HG03066 (cell line): ENCODE results near the gene PSMD14.

Source experiments
- ATAC-seq: cut with Tn5 transposase; IDR thresholded peaks from one replicate; pipeline ENCODE4 v1.9.1; 2021; ENCODE audit warnings: low read depth; ENCODE audit not compliant: unreplicated experiment

PSMD14 gene

GRCh38 chr2:161434118-161434517 lies 125.9 kb downstream of the PSMD14 start:
- ATAC-seq, result no peak

DNA sequence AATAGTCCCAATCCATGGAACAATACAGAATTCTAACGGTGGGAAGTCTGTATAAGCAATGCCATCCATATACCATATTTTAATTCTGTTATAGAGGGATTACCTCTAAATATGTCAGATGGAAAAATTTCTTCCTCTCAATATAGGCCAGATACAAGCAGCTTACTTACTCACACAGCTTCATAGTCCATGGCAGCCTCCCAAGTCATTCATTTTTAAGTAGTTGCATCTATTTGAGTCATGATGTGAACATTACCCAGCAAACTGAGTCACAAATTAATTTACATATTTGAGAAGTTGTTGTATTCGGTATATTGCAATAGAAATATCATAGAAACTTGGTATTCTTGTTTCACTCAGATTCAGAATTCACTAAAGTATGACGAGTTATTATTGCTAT lies 128.2 kb downstream of the PSMD14 start:
- ATAC-seq, result no peak

- ATAC-seq, result no peak
These were observed 130.4 kb downstream of the PSMD14 start for GRCh38 chr2:161438598-161438997.

DNA sequence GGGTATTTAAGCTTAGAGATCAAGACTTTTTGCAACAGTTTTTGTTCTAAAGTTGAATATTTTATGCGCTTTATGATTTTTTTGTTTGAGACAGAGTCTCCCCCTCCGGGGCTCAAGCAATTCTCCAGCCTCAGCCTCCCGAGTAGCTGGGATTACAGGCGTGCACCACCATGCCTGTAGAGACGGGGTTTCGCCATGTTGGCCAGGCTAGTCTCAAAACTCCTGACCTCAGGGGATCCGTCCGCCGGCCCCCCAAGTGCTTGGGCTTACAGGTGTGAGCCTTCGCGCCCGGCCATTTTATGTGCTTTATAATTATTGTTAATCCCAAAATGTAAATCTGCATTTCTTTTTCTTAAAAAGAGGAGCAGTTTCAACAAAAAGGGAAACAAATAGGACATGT lies 136.9 kb downstream of the PSMD14 start:
- no peak for ATAC-seq

GRCh38 chr2:161448431-161448830 lies 140.2 kb downstream of the PSMD14 start:
- ATAC-seq, result no peak
